PFSK-1 (cell line): ENCODE data around the gene HTR1E.

Experiments
- FOXP2 ChIP-seq: optimal IDR thresholded peaks from 2 replicates; pipeline ENCODE3; 2011; ENCODE audit warnings: borderline replicate concordance, control low read depth, inconsistent platforms; ENCODE audit not compliant: insufficient read depth; ENCODE audit errors: extremely low read length, extremely low read depth
- POLR2AphosphoS5 ChIP-seq: IDR thresholded peaks from 2 replicates; pipeline ENCODE4 v1.6.1; 2012; ENCODE audit warnings: low read depth, mild to moderate bottlenecking, control low read depth, low read length, moderate library complexity
- SIN3A ChIP-seq: IDR thresholded peaks from 2 replicates; pipeline ENCODE4 v1.6.1; 2012; ENCODE audit warnings: mild to moderate bottlenecking, low read length, moderate library complexity, borderline replicate concordance; ENCODE audit not compliant: insufficient read depth

GRCh38 chr6:87059943-87060342 lies 122.6 kb downstream of the HTR1E start:
- TF ChIP-seq POLR2AphosphoS5 (no peak), FOXP2 (no peak), SIN3A (no peak)
